Activated T-cell treated with anti-CD3 and anti-CD28 coated beads for 1 hour (primary cell): Measurements from ENCODE around the gene HOOK2.
A peak's percentile ranks its signal among the peaks of the same experiment; 100 is the strongest.

Experiments used
- DNase-seq: peaks from one replicate; pipeline ENCODE4 v3.0.0-alpha.2; 2020; ENCODE audit warnings: low read depth

Gene HOOK2

GRCh38 chr19:12783291-12783848 is 8.0 kb upstream of the HOOK2 start:
- no peak for DNase-seq

- peak; percentile 89 for DNase-seq
Observed at GRCh38 chr19:12782424-12783290, 7.3 kb upstream of the HOOK2 start.

- no peak for DNase-seq
Observed at GRCh38 chr19:12782174-12782423, 6.7 kb upstream of the HOOK2 start.

- no peak for DNase-seq
Observed at GRCh38 chr19:12779162-12779993, 4.0 kb upstream of the HOOK2 start.

- no peak for DNase-seq
Observed at GRCh38 chr19:12778905-12779161, 3.5 kb upstream of the HOOK2 start.

GRCh38 chr19:12778017-12778904 is 2.9 kb upstream of the HOOK2 start:
- no peak for DNase-seq

GRCh38 chr19:12777217-12778016 is 2.1 kb upstream of the HOOK2 start:
- peak; percentile 78 for DNase-seq

- DNase-seq: no peak
Observed at GRCh38 chr19:12773571-12773970, 1.8 kb downstream of the HOOK2 start.

- no peak for DNase-seq
Observed at GRCh38 chr19:12772323-12772722, 3.0 kb downstream of the HOOK2 start.

GRCh38 chr19:12770922-12771321 is 4.4 kb downstream of the HOOK2 start:
- DNase-seq: no peak

- DNase-seq: no peak
Observed at GRCh38 chr19:12769689-12770088, 5.7 kb downstream of the HOOK2 start.

- DNase-seq: no peak
Observed at GRCh38 chr19:12767666-12768065, 7.7 kb downstream of the HOOK2 start.

GRCh38 chr19:12767150-12767549 is 8.2 kb downstream of the HOOK2 start:
- no peak for DNase-seq

GRCh38 chr19:12766051-12766521 is 9.3 kb downstream of the HOOK2 start:
- peak; percentile 65 for DNase-seq

GRCh38 chr19:12764698-12765097 is 10.7 kb downstream of the HOOK2 start:
- no peak for DNase-seq

- no peak for DNase-seq
Observed at GRCh38 chr19:12763100-12763499, 12.3 kb downstream of the HOOK2 start.

- DNase-seq: no peak
Observed at GRCh38 chr19:12759686-12760085, 15.7 kb downstream of the HOOK2 start.

GRCh38 chr19:12757544-12758274 is 17.6 kb downstream of the HOOK2 start:
- DNase-seq: peak; percentile 47

GRCh38 chr19:12756150-12756883 is 19.0 kb downstream of the HOOK2 start:
- DNase-seq: no peak
